ENCODE data around the gene DOK4. TPM values are rescaled to one million over a fixed set of nuclear protein-coding genes. Genes with fewer than 3 reads are reported as not detected.
"Not testable (repeated sequence)": the region's sequence is repeated elsewhere in the genome, so short reads cannot be mapped to it uniquely, and the experiment has no call there.

DOK4 gene
- total RNA-seq, 1 donor from 2014 or later, result 35.3 TPM

DNA sequence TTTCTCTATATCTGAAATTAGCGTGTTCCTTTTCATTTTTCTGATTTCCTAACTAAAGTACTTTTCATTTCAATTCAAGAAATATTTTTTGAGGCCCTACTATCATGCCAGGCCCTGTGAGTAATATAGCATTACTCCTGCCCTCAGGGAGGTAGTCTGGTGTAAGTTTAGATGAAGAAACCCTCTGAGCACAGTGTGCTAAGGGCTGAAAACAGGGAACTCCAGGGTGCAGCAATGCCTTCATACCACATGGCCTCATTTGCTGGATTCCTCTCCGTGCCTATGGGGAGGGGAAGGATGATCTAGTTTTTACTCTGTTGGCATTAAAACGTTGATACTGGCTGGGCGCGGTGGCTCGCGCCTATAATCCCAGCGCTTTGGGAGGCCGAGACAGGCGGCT lies 34.3 kb downstream of the DOK4 start:
- no peak for DNase-seq (ENCODE audit: low read depth)
- TF ChIP-seq, protein P1, sequence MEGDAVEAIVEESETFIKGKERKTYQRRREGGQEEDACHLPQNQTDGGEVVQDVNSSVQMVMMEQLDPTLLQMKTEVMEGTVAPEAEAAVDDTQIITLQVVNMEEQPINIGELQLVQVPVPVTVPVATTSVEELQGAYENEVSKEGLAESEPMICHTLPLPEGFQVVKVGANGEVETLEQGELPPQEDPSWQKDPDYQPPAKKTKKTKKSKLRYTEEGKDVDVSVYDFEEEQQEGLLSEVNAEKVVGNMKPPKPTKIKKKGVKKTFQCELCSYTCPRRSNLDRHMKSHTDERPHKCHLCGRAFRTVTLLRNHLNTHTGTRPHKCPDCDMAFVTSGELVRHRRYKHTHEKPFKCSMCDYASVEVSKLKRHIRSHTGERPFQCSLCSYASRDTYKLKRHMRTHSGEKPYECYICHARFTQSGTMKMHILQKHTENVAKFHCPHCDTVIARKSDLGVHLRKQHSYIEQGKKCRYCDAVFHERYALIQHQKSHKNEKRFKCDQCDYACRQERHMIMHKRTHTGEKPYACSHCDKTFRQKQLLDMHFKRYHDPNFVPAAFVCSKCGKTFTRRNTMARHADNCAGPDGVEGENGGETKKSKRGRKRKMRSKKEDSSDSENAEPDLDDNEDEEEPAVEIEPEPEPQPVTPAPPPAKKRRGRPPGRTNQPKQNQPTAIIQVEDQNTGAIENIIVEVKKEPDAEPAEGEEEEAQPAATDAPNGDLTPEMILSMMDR (conservative IDR thresholded peaks at IDR 0.05; ENCODE audit: low read depth, low read length), result no peak
- H3K4me3 ChIP-seq (ENCODE audit: low read depth, low read length), result no peak overlapping the region

DNA sequence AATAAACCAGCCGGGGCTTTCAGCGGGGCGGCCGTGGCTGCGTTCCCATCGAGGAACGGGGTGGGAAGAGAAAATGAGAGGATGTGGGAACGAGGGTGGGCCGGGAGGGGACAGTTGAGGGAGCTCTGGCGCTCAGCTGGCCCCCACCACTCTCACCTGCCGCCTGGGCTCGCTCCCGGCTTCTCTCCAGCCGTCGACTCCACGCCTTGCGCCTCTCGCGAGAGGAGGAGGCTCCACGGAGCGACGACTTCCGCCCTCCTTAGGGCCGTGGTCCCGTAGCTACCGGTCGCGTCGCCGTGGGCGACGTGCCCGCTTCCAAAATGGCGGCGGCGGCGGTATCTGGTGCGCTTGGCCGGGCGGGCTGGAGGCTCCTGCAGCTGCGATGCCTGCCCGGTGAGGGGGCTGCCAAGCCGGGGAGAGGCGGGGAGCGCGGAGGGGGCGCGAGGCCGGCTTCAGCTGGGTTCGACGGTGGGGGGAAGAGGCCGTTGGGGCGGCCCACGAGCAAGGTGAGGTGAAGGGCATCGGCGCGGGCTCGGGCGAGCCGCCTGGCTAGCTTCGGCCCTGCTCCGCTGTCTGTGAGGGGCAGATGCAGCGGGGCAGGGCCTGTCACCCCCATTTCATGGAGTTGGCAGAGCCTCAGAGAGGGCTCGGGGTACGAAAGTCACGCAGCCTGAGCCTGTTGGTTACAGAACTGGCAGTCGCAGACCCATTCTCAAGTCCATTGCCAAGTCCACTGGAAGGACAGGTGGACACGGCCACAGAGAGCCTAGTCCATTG lies 38.9 kb downstream of the DOK4 start, which contains the start of the genes CIAPIN1 and COQ9:
TSS of gene CIAPIN1 (minus strand) at position 200 of the 777 bp plus-strand sequence. CDS start 6,457 bp downstream, outside the sequence.
TSS of gene COQ9 (plus strand) at position 294 of the 777 bp plus-strand sequence. CDS start at position 321, 27 bp downstream.
- no peak for DNase-seq (ENCODE audit: low read depth)
- TF ChIP-seq, protein P1 (conservative IDR thresholded peaks at IDR 0.05; ENCODE audit: low read depth, low read length), result no peak
- H3K4me3 ChIP-seq (ENCODE audit: low read depth, low read length), result peak within 1 kb of the TSS; percentile 99

- TF ChIP-seq, protein P1 (conservative IDR thresholded peaks at IDR 0.05; ENCODE audit: low read depth, low read length), result no peak
- peak overlapping the region; percentile 99 for H3K4me3 ChIP-seq (ENCODE audit: low read depth, low read length)
- no peak for DNase-seq (ENCODE audit: low read depth)
Measured at GRCh38 chr16:57446531-57447185, 39.6 kb downstream of the DOK4 start.

DNA sequence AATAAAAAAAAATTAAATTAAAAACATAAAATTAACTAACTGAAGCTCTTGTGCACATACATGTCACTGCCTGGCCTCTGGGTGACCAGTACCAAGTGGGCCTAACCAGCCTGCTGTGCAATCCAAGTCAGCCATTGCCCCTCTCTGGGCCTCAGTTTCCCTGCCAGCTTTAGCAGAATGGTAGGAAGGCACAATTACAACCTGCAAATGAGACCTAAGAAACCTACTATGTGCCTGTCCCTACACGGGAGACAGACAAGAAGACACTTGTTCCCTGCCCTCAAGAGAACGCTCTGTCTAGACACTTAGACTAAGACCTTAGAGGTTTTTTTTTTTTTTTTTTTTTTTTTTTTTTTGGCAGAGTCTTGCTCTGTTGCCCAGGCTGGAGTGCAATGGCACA lies 40.8 kb downstream of the DOK4 start:
- TF ChIP-seq, protein P1 (conservative IDR thresholded peaks at IDR 0.05; ENCODE audit: low read depth, low read length), result no peak
- no peak overlapping the region for H3K4me3 ChIP-seq (ENCODE audit: low read depth, low read length)
- no peak for DNase-seq (ENCODE audit: low read depth)

GRCh38 chr16:57444711-57445110 lies 41.6 kb downstream of the DOK4 start:
- no peak overlapping the region for H3K4me3 ChIP-seq (ENCODE audit: low read depth, low read length)
- DNase-seq (ENCODE audit: low read depth), result no peak
- TF ChIP-seq, protein P1 (conservative IDR thresholded peaks at IDR 0.05; ENCODE audit: low read depth, low read length), result no peak

- not testable (repeated sequence) for H3K4me3 ChIP-seq (ENCODE audit: low read depth, low read length); DNase-seq (ENCODE audit: low read depth)
Measured at GRCh38 chr16:57440551-57440950, 45.7 kb downstream of the DOK4 start.

DNA sequence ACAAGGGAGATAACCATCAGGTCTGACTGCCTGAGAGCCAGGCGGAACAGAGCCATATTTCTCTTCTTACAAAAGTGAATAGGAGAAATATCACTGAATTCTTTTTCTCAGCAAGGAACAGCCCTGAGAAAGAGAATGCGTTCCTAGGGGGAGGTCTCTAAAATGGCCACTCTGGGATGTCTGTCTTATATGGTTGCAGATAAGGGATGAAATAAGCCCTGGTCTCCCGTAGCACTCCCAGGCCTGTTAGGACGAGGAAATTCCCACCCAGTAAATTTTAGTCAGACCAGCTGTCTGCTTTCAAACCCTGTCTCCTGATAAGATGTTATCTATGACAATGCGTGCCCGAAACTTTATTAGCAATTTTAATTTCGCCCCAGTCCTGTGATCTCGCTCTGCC lies 46.3 kb downstream of the DOK4 start:
- not testable (repeated sequence) for H3K4me3 ChIP-seq (ENCODE audit: low read depth, low read length); DNase-seq (ENCODE audit: low read depth)

- H3K4me3 ChIP-seq (ENCODE audit: low read depth, low read length), result no peak overlapping the region
- no peak for DNase-seq (ENCODE audit: low read depth)
- TF ChIP-seq, protein P1 (conservative IDR thresholded peaks at IDR 0.05; ENCODE audit: low read depth, low read length), result no peak
Measured at GRCh38 chr16:57435838-57436237, 50.5 kb downstream of the DOK4 start.
